ENCODE measurements around the gene SYTL4.
"Not testable (repeated sequence)": the region's sequence is repeated elsewhere in the genome, so short reads cannot be mapped to it uniquely, and the experiment has no call there.

The SYTL4 gene
- long read RNA-seq, result 0 reads

GRCh38 chrX:100731441-100732281, at the start of gene SYTL4:
Gene SYTL4 (minus strand): TSS chrX:100732121. CDS start chrX:100702037, 30,084 bp downstream.
- Histone ChIP-seq H3K4me3 (replicated peaks; ENCODE audit: insufficient read depth, low read length) (no peak within 1 kb of the TSS), H3K27ac (replicated peaks) (no peak within 1 kb of the TSS), H3K27me3 (ENCODE audit: insufficient read depth, poor library complexity, severe bottlenecking) (peaks cover 10% of the 10 kb centered on the region)
- DNase-seq (ENCODE audit: low read depth in 1 of 2, low spot score in 1 of 2), result no peak
- TF ChIP-seq POLR2AphosphoS5 (IDR thresholded peaks at IDR 0.05; ENCODE audit: low read depth) (no peak), REST (IDR thresholded peaks at IDR 0.05; ENCODE audit: insufficient replicate concordance, low read depth) (no peak), SPI1 (IDR thresholded peaks at IDR 0.05; ENCODE audit: borderline replicate concordance, low read depth) (no peak), GABPA (IDR thresholded peaks at IDR 0.05; ENCODE audit: low read depth) (no peak)

- H3K27ac ChIP-seq (replicated peaks); DNase-seq (ENCODE audit: low read depth in 1 of 2, low spot score in 1 of 2); H3K27me3 ChIP-seq (ENCODE audit: insufficient read depth, poor library complexity, severe bottlenecking); H3K4me3 ChIP-seq (replicated peaks; ENCODE audit: insufficient read depth, low read length): not testable (repeated sequence)
Measured at GRCh38 chrX:100769439-100769838, 37.5 kb upstream of the SYTL4 start.

GRCh38 chrX:100768679-100769338, 36.9 kb upstream of the SYTL4 start:
- H3K27me3 ChIP-seq (ENCODE audit: insufficient read depth, poor library complexity, severe bottlenecking), result no peaks in the 10 kb centered on the region
- H3K27ac ChIP-seq (replicated peaks), result no peak overlapping the region
- no peak for TF ChIP-seq REST (IDR thresholded peaks at IDR 0.05; ENCODE audit: insufficient replicate concordance, low read depth)
- TF ChIP-seq CTCF (IDR thresholded peaks at IDR 0.05; ENCODE audit: insufficient read depth, low read length), result peak; percentile 90
- DNase-seq (ENCODE audit: low read depth in 1 of 2, low spot score in 1 of 2), result peak; percentile 25 to 85
- H3K4me3 ChIP-seq (replicated peaks; ENCODE audit: insufficient read depth, low read length), result no peak overlapping the region

GRCh38 chrX:100750883-100751282, 19.0 kb upstream of the SYTL4 start:
- TF ChIP-seq REST (IDR thresholded peaks at IDR 0.05; ENCODE audit: insufficient replicate concordance, low read depth) (no peak), SPI1 (IDR thresholded peaks at IDR 0.05; ENCODE audit: borderline replicate concordance, low read depth) (no peak), CTCF (IDR thresholded peaks at IDR 0.05; ENCODE audit: insufficient read depth, low read length) (no peak), POLR2AphosphoS5 (IDR thresholded peaks at IDR 0.05; ENCODE audit: low read depth) (no peak), GABPA (IDR thresholded peaks at IDR 0.05; ENCODE audit: low read depth) (no peak)
- no peak for DNase-seq (ENCODE audit: low read depth in 1 of 2, low spot score in 1 of 2)
- Histone ChIP-seq H3K27ac (replicated peaks) (no peak overlapping the region), H3K27me3 (ENCODE audit: insufficient read depth, poor library complexity, severe bottlenecking) (peaks cover 7% of the 10 kb centered on the region), H3K4me3 (replicated peaks; ENCODE audit: insufficient read depth, low read length) (no peak overlapping the region)
